ENCODE results near the gene S100A10.
A peak's percentile ranks its signal among the peaks of the same experiment; 100 is the strongest.

Gene S100A10

GRCh38 chr1:151985270-151985669 is 8.4 kb downstream of the S100A10 start:
- Mint-ChIP-seq H3K4me3 (peak overlapping the region; percentile 52), H3K9me3 (no peaks in the 10 kb centered on the region), H3K36me3 (peaks cover 98% of the 10 kb centered on the region), H3K27ac (peak overlapping the region; percentile 89), H3K4me1 (peaks cover 74% of the 10 kb centered on the region)
- no peak for DNase-seq (ENCODE audit: low spot score in 2 of 2)
- ATAC-seq, result no peak

GRCh38 chr1:151984313-151984956 is 9.2 kb downstream of the S100A10 start:
- peak overlapping the region; percentile 89 for H3K27ac Mint-ChIP-seq
- peak; percentile 97 for ATAC-seq
- H3K4me3 Mint-ChIP-seq, result peak overlapping the region; percentile 52
- H3K4me1 Mint-ChIP-seq, result peaks cover 65% of the 10 kb centered on the region
- DNase-seq (ENCODE audit: low spot score in 2 of 2), result peak; percentile 24 to 72
- peaks cover 97% of the 10 kb centered on the region for H3K36me3 Mint-ChIP-seq
- no peaks in the 10 kb centered on the region for H3K9me3 Mint-ChIP-seq

- Mint-ChIP-seq H3K27ac (no peak overlapping the region), H3K4me3 (no peak overlapping the region), H3K9me3 (no peaks in the 10 kb centered on the region), H3K36me3 (peaks cover 79% of the 10 kb centered on the region), H3K4me1 (peaks cover 46% of the 10 kb centered on the region)
- ATAC-seq (no peak), DNase-seq (ENCODE audit: low spot score in 2 of 2) (no peak)
Observed at GRCh38 chr1:151982300-151983005, 11.2 kb downstream of the S100A10 start.

- H3K9me3 Mint-ChIP-seq, result no peaks in the 10 kb centered on the region
- H3K4me3 Mint-ChIP-seq, result no peak overlapping the region
- peaks cover 66% of the 10 kb centered on the region for H3K36me3 Mint-ChIP-seq
- H3K4me1 Mint-ChIP-seq, result peaks cover 40% of the 10 kb centered on the region
- DNase-seq (ENCODE audit: low spot score in 2 of 2) (no peak), ATAC-seq (no peak)
- no peak overlapping the region for H3K27ac Mint-ChIP-seq
Observed at GRCh38 chr1:151981178-151981525, 12.5 kb downstream of the S100A10 start.

GRCh38 chr1:151980287-151981177 is 13.1 kb downstream of the S100A10 start:
- ATAC-seq, result no peak
- H3K27ac Mint-ChIP-seq, result no peak overlapping the region
- H3K4me1 Mint-ChIP-seq, result peaks cover 36% of the 10 kb centered on the region
- no peak overlapping the region for H3K4me3 Mint-ChIP-seq
- no peak for DNase-seq (ENCODE audit: low spot score in 2 of 2)
- H3K9me3 Mint-ChIP-seq, result no peaks in the 10 kb centered on the region
- peaks cover 60% of the 10 kb centered on the region for H3K36me3 Mint-ChIP-seq

GRCh38 chr1:151978922-151979321 is 14.7 kb downstream of the S100A10 start:
- no peak for ATAC-seq
- peak overlapping the region; percentile 64 for H3K27ac Mint-ChIP-seq
- H3K4me1 Mint-ChIP-seq, result peaks cover 23% of the 10 kb centered on the region
- peaks cover 44% of the 10 kb centered on the region for H3K36me3 Mint-ChIP-seq
- H3K9me3 Mint-ChIP-seq, result no peaks in the 10 kb centered on the region
- H3K4me3 Mint-ChIP-seq, result no peak overlapping the region
- no peak for DNase-seq (ENCODE audit: low spot score in 2 of 2)

- Mint-ChIP-seq H3K4me1 (peaks cover 22% of the 10 kb centered on the region), H3K27ac (peak overlapping the region; percentile 64), H3K4me3 (no peak overlapping the region), H3K9me3 (no peaks in the 10 kb centered on the region), H3K36me3 (peaks cover 32% of the 10 kb centered on the region)
- ATAC-seq (no peak), DNase-seq (ENCODE audit: low spot score in 2 of 2) (no peak)
Observed at GRCh38 chr1:151977662-151978230, 15.9 kb downstream of the S100A10 start.

GRCh38 chr1:151976858-151977257 is 16.8 kb downstream of the S100A10 start:
- H3K9me3 Mint-ChIP-seq, result no peaks in the 10 kb centered on the region
- DNase-seq (ENCODE audit: low spot score in 2 of 2) (no peak), ATAC-seq (no peak)
- no peak overlapping the region for H3K4me3 Mint-ChIP-seq
- H3K4me1 Mint-ChIP-seq, result peaks cover 23% of the 10 kb centered on the region
- no peak overlapping the region for H3K27ac Mint-ChIP-seq
- H3K36me3 Mint-ChIP-seq, result peaks cover 23% of the 10 kb centered on the region

GRCh38 chr1:151976015-151976343 is 17.7 kb downstream of the S100A10 start:
- DNase-seq (ENCODE audit: low spot score in 2 of 2) (no peak), ATAC-seq (no peak)
- Mint-ChIP-seq H3K36me3 (peaks cover 14% of the 10 kb centered on the region), H3K4me1 (peaks cover 20% of the 10 kb centered on the region), H3K27ac (no peak overlapping the region), H3K4me3 (no peak overlapping the region), H3K9me3 (no peaks in the 10 kb centered on the region)

GRCh38 chr1:151975311-151976014 is 18.2 kb downstream of the S100A10 start:
- H3K9me3 Mint-ChIP-seq, result no peaks in the 10 kb centered on the region
- H3K4me3 Mint-ChIP-seq, result no peak overlapping the region
- peaks cover 9% of the 10 kb centered on the region for H3K36me3 Mint-ChIP-seq
- peaks cover 18% of the 10 kb centered on the region for H3K4me1 Mint-ChIP-seq
- DNase-seq (ENCODE audit: low spot score in 2 of 2) (no peak), ATAC-seq (no peak)
- no peak overlapping the region for H3K27ac Mint-ChIP-seq

- Mint-ChIP-seq H3K4me3 (peak overlapping the region; percentile 23), H3K9me3 (no peaks in the 10 kb centered on the region), H3K36me3 (no peaks in the 10 kb centered on the region), H3K4me1 (peaks cover 24% of the 10 kb centered on the region), H3K27ac (peak overlapping the region; percentile 38)
- peak; percentile 100 for ATAC-seq
- peak; percentile 19 to 64 for DNase-seq (ENCODE audit: low spot score in 2 of 2)
Observed at GRCh38 chr1:151972542-151973248, 21.0 kb downstream of the S100A10 start.

GRCh38 chr1:151970626-151971025 is 23.0 kb downstream of the S100A10 start:
- no peak overlapping the region for H3K27ac Mint-ChIP-seq
- no peaks in the 10 kb centered on the region for H3K9me3 Mint-ChIP-seq
- no peak overlapping the region for H3K4me3 Mint-ChIP-seq
- ATAC-seq (no peak), DNase-seq (ENCODE audit: low spot score in 2 of 2) (no peak)
- H3K4me1 Mint-ChIP-seq, result peaks cover 25% of the 10 kb centered on the region
- no peaks in the 10 kb centered on the region for H3K36me3 Mint-ChIP-seq

GRCh38 chr1:151970128-151970527 is 23.5 kb downstream of the S100A10 start:
- no peak for ATAC-seq
- Mint-ChIP-seq H3K4me1 (peaks cover 25% of the 10 kb centered on the region), H3K36me3 (no peaks in the 10 kb centered on the region), H3K27ac (no peak overlapping the region), H3K9me3 (no peaks in the 10 kb centered on the region), H3K4me3 (no peak overlapping the region)
- DNase-seq (ENCODE audit: low spot score in 2 of 2), result no peak

- DNase-seq (ENCODE audit: low spot score in 2 of 2) (no peak), ATAC-seq (no peak)
- H3K4me3 Mint-ChIP-seq, result no peak overlapping the region
- no peaks in the 10 kb centered on the region for H3K36me3 Mint-ChIP-seq
- H3K27ac Mint-ChIP-seq, result no peak overlapping the region
- H3K9me3 Mint-ChIP-seq, result no peaks in the 10 kb centered on the region
- H3K4me1 Mint-ChIP-seq, result peaks cover 22% of the 10 kb centered on the region
Observed at GRCh38 chr1:151968791-151969399, 24.8 kb downstream of the S100A10 start.

All from stimulated activated effector memory CD8-positive, alpha-beta T cell treated with anti-CD3 and anti-CD28 coated beads, Interleukin-12 subunit alpha, Interleukin-12 subunit beta, amount 100 ng/mL, for 72 hours (primary cell).